Measurements from ENCODE around the gene VAV2.

Gene VAV2

DNA sequence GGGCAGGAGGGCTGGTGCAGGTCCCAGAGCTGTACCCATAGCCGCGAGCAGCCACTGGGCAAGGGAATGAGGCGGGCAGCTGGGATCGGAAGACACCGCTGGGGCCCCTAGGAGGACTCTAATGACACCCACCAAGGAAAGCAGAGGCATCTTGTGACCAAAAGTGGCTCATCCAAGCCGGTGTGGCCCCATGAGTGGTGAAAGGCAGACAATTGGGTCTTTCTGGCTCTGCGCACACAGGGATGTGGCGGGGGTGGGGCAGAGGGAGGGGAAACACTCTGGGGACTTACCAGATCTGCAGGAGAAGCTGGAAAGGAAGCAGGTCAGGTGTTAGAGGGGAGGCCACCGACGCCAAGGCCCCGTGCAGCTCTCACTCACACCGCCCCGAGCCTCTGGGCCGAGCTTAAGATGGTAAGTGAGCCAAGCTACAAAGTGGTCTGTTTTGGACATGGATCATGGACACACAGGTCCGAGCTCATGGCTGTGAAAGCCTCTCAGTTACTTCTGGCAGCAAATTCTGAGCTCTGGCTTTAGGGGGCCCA, 211.6 kb downstream of the VAV2 start:
- H3K4me3 Mint-ChIP-seq: no peak overlapping the region
- H3K4me1 Mint-ChIP-seq (ENCODE audit: low read depth): peaks cover 24% of the 10 kb centered on the region
- intact Hi-C loops (cut with micrococcal nuclease): no loop called here
- H3K27ac Mint-ChIP-seq: no peak overlapping the region
- peaks cover 90% of the 10 kb centered on the region for H3K36me3 Mint-ChIP-seq (ENCODE audit: low read depth)
- no peaks in the 10 kb centered on the region for H3K27me3 Mint-ChIP-seq
- H3K9me3 Mint-ChIP-seq: no peaks in the 10 kb centered on the region

DNA sequence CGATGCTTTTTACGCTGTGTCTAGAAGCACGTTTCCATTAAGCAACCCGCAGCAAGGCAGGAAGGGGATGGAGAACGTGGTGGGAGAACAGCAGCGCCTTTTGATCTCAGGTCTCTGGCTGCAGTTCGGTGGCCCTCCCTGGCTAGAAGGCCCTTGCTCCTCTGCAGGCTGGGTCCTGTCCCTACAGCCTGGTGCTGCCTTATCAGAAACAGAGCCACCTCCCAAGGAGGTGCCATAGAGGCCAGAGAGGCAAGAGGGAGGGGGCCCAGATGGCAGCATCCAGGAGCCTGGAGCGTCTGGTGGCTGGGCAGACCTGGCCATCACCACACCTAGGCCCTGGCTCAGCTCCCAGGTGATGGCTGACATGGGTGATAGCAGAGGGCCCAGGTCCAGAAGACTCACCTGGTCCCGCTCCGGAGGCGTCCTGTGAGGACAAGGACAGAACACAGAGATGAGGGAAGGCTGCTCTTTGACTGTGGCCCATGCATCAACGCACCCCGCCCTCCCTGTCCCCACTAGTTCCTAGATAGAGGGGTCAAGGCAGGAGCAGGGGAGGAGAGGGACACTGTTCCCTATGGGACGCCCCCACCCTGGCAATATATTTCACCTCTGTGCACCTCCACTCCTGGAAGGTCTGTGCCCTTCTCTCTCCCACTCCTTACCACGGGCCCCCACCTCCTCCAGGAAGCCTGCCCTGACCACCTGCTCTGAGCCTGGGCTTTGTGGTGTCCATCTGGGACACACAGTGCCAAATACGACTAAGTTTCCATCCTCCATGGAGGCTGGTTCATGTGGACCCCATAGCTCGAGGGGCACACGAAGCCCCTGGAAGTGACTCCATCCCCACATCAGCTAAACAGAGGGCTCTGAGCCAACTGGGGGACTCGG, 212.4 kb downstream of the VAV2 start:
- H3K36me3 Mint-ChIP-seq (ENCODE audit: low read depth): peaks cover 90% of the 10 kb centered on the region
- peaks cover 17% of the 10 kb centered on the region for H3K4me1 Mint-ChIP-seq (ENCODE audit: low read depth)
- no peaks in the 10 kb centered on the region for H3K27me3 Mint-ChIP-seq
- intact Hi-C loops (cut with micrococcal nuclease): no loop called here
- no peaks in the 10 kb centered on the region for H3K9me3 Mint-ChIP-seq
- H3K27ac Mint-ChIP-seq: no peak overlapping the region
- H3K4me3 Mint-ChIP-seq: no peak overlapping the region

DNA sequence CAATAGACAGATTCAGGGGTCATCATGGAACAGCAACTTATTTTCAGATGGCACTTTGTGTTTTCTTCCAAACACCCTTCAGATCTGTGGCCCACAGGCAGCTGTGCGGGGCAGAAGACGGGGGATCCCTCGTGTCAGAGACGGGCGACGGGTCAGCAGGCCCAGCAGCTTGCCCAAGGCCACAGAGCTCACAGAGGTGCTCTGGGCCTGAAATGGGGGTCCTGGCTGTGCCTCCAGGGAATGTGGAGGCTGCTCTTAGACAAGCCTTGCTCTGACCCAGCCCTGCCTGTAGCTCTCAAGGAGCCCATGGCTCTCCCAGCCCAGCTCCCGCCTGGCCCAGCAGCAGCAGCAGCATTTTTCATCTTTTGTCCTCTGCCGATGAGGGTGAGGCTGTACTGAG, 213.0 kb downstream of the VAV2 start:
- Mint-ChIP-seq H3K4me3 (no peak overlapping the region), H3K27ac (no peak overlapping the region), H3K4me1 (ENCODE audit: low read depth) (peaks cover 16% of the 10 kb centered on the region), H3K36me3 (ENCODE audit: low read depth) (peaks cover 90% of the 10 kb centered on the region), H3K9me3 (no peaks in the 10 kb centered on the region), H3K27me3 (no peaks in the 10 kb centered on the region)
- intact Hi-C loops (cut with micrococcal nuclease): no loop called here

DNA sequence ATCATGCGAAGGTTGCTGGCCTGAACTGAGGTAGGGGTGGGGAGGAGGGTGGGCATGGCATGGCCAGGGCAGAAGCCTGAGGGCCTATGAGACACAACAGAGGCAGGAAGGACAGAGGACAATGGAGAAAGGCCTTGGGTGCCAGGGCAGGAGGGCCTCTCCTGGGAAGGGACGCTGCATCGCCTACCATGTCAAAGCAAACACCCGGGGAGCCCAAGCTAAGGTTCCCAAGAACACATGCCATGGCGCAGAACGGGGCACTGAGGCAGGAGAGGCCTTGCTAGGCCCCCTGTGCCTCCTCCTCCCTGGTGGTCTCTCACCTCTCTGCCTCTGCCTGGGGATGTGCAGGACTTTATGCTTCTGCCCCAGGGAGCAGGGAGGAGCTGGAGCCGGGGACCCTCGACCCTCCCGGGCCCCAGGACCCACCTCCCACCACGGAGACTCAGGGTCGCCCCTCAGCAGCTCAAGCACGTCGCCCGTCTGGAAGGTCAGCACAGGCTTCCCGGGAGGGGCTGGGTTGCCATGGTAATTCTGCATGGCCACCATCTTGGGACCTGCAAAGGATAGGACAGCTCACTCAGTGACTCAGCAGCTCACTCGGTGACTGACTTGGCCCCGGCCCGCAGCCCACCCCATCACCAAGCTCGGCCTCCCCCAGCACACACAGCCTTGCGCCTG, 213.6 kb downstream of the VAV2 start:
- intact Hi-C loops (cut with micrococcal nuclease): no loop called here
- Mint-ChIP-seq H3K27ac (no peak overlapping the region), H3K4me3 (no peak overlapping the region), H3K9me3 (no peaks in the 10 kb centered on the region), H3K27me3 (no peaks in the 10 kb centered on the region), H3K36me3 (ENCODE audit: low read depth) (peaks cover 90% of the 10 kb centered on the region), H3K4me1 (ENCODE audit: low read depth) (peaks cover 16% of the 10 kb centered on the region)

DNA sequence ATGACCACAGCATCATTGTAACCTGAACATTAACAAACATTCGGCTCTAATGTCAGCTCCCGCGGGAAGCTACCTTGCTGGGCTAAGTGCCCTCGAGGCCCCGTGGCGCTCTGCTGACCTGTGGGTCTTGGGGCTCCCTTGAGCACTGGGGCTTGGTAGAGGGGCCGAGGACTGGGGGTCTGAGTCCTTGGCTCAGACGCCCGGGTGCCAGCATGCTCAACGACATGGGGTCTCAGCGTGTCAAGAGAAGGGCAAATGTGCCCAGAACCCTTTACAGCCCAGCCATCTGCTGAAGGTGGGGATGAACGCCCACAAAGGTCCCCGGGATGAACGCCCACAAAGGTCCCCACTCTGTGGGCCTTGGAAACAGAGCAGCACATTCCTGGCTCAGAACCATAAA, 214.3 kb downstream of the VAV2 start:
- Mint-ChIP-seq H3K36me3 (ENCODE audit: low read depth) (peaks cover 89% of the 10 kb centered on the region), H3K4me1 (ENCODE audit: low read depth) (peaks cover 12% of the 10 kb centered on the region), H3K9me3 (no peaks in the 10 kb centered on the region), H3K27me3 (no peaks in the 10 kb centered on the region), H3K4me3 (no peak overlapping the region), H3K27ac (no peak overlapping the region)
- intact Hi-C loops (cut with micrococcal nuclease): no loop called here

DNA sequence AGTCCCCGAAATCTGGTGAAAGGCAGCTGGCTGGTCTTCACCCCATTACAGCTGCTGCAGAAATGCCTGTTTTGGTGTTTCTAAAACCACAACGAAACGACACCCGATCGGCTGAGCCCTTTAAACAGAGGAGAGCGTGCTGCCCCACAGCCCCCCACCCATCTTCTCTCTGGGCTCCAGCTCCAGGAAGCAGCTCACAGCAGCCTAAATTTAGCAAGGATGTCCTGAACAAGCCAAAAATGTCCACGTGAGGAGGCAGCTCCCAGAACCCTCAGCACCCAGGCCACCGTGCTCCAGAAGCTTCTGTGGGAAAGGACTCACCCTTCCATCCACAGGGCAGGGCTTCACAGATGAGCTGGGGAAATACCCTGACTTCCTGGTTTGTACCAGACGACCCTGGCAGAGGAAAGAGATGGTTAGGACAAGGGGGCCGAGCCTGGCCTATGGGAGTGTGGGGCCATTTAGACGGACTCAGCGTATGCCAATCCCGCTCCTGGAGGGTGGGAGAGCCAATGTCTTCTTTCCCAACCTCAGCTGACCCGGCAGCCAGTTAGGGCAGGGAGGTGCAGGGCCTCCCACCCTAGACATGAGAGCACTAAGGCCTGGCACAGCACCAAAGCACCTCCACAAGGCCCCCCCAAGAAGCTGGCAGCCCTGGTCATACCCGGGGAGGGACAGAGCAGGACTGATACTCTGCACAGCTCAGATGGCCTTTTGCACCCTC, 214.9 kb downstream of the VAV2 start:
- peaks cover 5% of the 10 kb centered on the region for H3K4me1 Mint-ChIP-seq (ENCODE audit: low read depth)
- H3K27ac Mint-ChIP-seq: no peak overlapping the region
- no peak overlapping the region for H3K4me3 Mint-ChIP-seq
- intact Hi-C loops (cut with micrococcal nuclease): no loop called here
- H3K36me3 Mint-ChIP-seq (ENCODE audit: low read depth): peaks cover 92% of the 10 kb centered on the region
- no peaks in the 10 kb centered on the region for H3K9me3 Mint-ChIP-seq
- no peaks in the 10 kb centered on the region for H3K27me3 Mint-ChIP-seq

DNA sequence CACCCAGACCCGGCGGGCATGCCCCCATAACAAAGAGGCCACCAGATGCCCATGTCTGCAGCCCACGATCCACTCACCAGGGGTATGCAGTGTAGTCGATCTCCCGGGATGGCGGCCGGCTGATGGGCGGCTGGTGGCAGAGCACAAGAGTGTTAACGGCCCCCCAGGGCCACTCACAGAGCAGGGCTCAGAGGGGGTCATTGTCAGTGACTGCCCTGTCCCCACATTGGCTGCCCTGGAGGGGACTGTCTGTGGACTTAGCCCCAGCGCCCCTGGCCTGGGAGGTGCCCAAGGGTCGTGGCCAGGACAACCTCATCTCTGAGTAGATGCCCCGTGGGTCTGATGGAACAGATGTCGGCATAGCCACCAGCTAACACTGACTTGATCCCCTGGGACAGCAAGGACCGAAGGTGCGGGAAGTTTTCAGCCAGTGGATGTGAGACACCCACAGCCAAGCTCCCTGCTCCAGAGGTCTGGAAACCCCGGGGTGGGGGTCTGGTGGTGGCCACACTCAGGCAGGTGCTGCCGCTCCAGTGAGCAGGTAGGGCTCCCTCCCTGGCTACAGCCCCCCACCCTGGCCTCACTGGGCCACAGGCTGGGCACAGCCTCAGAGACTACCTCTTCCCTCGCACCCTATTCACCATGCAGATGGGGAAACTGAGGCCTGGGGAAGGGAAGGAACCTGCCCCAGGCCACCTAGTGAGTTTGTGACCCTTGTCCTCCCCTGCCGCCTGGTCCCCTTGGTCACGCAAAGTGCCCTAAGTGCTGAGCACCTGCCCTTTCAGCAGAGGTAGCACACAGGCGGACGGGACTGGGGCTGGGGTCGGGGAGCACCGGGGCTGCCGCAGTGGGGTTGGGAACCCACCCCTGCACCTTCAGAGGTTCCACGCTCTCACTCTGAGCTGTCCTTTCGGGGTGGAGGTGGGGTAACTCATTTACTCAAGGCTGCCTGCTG, 215.9 kb downstream of the VAV2 start:
- Mint-ChIP-seq H3K4me1 (ENCODE audit: low read depth) (no peaks in the 10 kb centered on the region), H3K27me3 (no peaks in the 10 kb centered on the region), H3K4me3 (no peak overlapping the region), H3K9me3 (no peaks in the 10 kb centered on the region), H3K27ac (no peak overlapping the region), H3K36me3 (ENCODE audit: low read depth) (peaks cover 96% of the 10 kb centered on the region)
- intact Hi-C loops (cut with micrococcal nuclease): no loop called here

DNA sequence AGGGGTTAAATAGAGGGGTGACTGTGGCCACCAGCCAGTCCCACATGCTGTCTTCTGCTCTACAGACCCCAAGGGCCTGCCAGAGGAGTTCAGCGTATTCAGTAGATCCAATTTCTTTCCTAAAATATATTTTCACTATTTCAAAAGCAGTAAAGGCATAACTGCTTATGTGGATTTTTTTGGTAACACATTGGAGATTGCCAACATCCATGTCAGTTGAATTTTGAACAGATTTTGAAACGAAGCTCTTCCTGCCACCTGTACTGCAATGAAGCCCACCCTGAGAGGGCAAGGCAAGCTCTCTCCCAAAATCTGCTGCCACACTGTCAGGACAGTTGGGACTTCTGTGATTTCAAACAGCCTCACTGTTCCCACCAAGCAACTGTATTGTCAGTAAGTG, 216.8 kb downstream of the VAV2 start:
- intact Hi-C loops (cut with micrococcal nuclease): no loop called here
- Mint-ChIP-seq H3K4me3 (no peak overlapping the region), H3K36me3 (ENCODE audit: low read depth) (peaks cover 97% of the 10 kb centered on the region)

DNA sequence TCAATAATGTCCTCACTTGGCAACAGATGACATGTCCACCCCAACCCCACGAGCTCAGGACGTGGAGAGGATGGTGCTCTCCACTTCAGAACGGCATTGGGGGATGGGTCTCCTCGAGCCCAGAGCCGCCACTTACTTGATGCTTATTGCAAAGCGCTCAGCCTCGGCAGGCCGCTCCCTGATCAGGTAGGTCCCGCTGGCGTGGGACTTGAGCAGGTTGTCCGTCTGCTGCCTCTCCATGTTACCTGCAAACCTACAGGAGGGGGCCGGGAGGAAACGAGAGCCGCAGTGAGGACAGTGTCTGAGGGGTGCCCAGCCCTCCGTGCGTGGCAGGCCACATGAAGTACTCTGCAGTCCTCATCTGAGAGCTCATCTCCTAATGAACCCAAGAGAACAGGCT, 217.3 kb downstream of the VAV2 start:
- H3K36me3 Mint-ChIP-seq (ENCODE audit: low read depth): peaks cover 97% of the 10 kb centered on the region
- no peaks in the 10 kb centered on the region for H3K4me1 Mint-ChIP-seq (ENCODE audit: low read depth)
- H3K27ac Mint-ChIP-seq: no peak overlapping the region
- no peak overlapping the region for H3K4me3 Mint-ChIP-seq
- intact Hi-C loops (cut with micrococcal nuclease): no loop called here
- H3K27me3 Mint-ChIP-seq: no peaks in the 10 kb centered on the region
- H3K9me3 Mint-ChIP-seq: no peaks in the 10 kb centered on the region

More for the DNA sequence above, 216.8 kb downstream of the VAV2 start:
- H3K9me3 Mint-ChIP-seq: no peaks in the 10 kb centered on the region
- H3K4me1 Mint-ChIP-seq (ENCODE audit: low read depth): no peaks in the 10 kb centered on the region
- no peaks in the 10 kb centered on the region for H3K27me3 Mint-ChIP-seq
- no peak overlapping the region for H3K27ac Mint-ChIP-seq

DNA sequence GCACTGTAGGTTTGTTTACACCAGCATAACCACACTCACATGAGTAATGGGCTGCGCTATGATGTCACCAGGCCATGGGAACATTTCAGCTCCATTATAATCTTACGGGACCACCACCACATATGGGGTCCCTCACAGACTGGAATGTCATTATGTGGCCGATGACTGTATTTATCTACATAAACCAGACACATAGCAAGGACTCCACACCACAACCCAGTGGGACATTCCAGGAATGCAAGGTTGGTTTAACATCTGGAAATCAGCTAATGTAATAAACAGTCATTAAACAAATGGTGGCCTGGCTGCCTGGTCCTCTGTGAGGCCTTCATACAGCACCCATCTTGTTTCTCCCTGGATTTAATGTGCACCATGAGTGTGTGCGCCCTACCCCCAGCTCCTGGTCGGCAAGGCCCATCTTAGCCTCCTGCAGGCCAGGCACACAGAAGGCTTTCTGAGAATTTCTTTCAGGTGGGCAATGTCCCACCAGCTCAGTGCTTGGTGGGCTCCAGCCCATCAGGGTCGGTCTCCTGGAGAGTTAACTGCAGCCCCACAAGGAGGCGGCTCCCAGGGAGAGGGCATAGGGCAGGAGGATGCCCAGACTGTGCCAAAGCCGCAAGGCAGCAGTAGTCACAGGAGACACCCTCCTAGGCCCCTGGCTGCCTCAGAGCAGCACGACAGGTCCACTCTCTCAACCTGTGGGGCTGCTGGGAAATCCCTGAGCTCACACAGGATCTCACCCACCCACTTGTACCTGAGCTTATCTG, 218.1 kb downstream of the VAV2 start:
- Mint-ChIP-seq H3K27ac (no peak overlapping the region), H3K4me3 (no peak overlapping the region), H3K9me3 (no peaks in the 10 kb centered on the region), H3K4me1 (ENCODE audit: low read depth) (no peaks in the 10 kb centered on the region), H3K27me3 (no peaks in the 10 kb centered on the region), H3K36me3 (ENCODE audit: low read depth) (peaks cover 97% of the 10 kb centered on the region)
- intact Hi-C loops (cut with micrococcal nuclease): no loop called here

DNA sequence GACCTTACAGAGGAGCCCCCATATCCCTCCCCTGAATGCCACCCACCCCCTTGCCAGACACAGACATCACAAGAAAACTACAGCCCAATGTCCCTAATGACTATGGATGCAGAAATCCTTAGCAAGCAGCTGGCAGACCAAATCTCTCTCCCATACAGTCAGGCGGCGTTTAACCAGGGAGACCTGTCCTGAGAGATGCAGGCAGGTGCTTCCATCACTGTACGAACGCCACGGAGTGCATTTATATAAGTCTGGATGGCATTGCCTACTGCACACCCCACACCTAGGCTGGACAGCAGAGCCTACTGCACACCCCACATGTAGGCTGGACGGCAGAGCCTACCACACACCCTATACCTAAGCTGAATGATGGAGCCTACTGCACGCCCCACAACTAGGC, 219.5 kb downstream of the VAV2 start:
- Mint-ChIP-seq H3K4me3 (no peak overlapping the region), H3K36me3 (ENCODE audit: low read depth) (peaks cover 97% of the 10 kb centered on the region), H3K27ac (no peak overlapping the region), H3K4me1 (ENCODE audit: low read depth) (no peaks in the 10 kb centered on the region), H3K27me3 (no peaks in the 10 kb centered on the region), H3K9me3 (peaks cover 11% of the 10 kb centered on the region)
- intact Hi-C loops (cut with micrococcal nuclease): no loop called here

DNA sequence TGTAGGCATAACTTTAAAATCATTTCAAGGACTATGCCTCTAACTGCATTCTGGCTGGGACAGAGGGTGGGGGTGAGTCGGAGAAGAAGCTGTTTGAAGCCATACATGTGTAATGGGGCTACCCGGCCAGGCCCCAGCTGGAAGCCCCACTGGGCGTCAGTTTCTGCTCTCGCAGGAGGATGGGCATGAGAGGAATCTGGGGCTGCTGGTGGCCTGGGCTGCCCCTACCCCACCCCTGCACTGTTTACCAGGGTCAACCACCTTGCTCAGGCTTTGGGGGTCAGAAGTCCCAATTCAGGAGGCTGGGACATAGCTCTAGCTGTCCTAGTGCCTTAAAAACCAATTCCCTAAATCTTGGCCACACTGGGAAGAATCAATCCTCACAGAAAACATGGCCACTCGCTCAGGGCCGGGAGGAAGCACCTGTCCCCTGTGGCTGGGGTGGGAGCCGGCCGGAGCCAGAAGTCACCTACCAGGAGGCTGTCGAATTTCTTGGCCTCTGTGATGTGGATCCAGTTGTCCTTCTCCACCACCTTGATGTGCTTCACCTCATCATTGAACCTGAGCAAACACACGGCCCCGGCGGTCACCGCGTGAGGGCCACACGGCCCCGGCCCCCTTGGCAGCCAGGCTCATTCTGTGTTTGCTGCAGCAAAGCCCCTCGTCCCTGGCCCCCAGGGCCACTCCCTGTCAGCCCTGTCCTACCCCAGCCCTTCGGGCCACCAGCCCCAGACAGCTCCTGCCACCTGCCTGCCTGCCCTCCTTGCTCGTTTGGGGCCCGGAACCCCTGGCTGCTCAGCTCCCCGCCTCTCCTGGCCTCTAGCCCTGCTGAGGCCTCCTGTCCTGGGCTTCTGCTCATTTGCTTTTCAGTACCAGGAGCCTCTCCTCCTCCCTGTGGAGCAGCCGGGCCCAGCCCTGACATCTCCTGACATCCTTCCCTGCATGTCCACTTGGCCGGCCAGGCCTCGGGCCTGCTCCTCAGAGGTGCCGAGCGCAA, 220.3 kb downstream of the VAV2 start:
- Mint-ChIP-seq H3K9me3 (peaks cover 19% of the 10 kb centered on the region), H3K27ac (no peak overlapping the region), H3K27me3 (no peaks in the 10 kb centered on the region), H3K36me3 (ENCODE audit: low read depth) (peaks cover 97% of the 10 kb centered on the region), H3K4me1 (ENCODE audit: low read depth) (no peaks in the 10 kb centered on the region), H3K4me3 (no peak overlapping the region)
- intact Hi-C loops (cut with micrococcal nuclease): no loop called here

Measured in dendritic cell treated with granulocyte-macrophage colony-stimulating factor and Interleukin-4, amounts not matched to agents 40 ng/mL and 50 ng/mL, for 4 days (primary cell).